ENCODE results near the gene GIGYF2. TPM values are rescaled to one million over a fixed set of nuclear protein-coding genes. Genes with fewer than 3 reads are reported as not detected.

The GIGYF2 gene
- total and polyA plus RNA-seq, 2 of the 4 experiments (the other 2 are of a cell fraction), result 14.7 to 66.0 TPM

- no peak overlapping the region for H3K14ac ChIP-seq (replicated peaks; ENCODE audit: low read depth, low read length)
- in situ Hi-C loops (cut with MboI; ENCODE audit: low sequenced_read_pairs) (no loop called here), dilution Hi-C loops (cut with HindIII; ENCODE audit: low sequenced_read_pairs, unreplicated experiment) (no loop called here)
These were observed 164.2 kb downstream of the GIGYF2 start for GRCh38 chr2:232861353-232861752.

More at GRCh38 chr2:232861353-232861752, 164.2 kb downstream of the GIGYF2 start:
- TF ChIP-seq, protein P1, sequence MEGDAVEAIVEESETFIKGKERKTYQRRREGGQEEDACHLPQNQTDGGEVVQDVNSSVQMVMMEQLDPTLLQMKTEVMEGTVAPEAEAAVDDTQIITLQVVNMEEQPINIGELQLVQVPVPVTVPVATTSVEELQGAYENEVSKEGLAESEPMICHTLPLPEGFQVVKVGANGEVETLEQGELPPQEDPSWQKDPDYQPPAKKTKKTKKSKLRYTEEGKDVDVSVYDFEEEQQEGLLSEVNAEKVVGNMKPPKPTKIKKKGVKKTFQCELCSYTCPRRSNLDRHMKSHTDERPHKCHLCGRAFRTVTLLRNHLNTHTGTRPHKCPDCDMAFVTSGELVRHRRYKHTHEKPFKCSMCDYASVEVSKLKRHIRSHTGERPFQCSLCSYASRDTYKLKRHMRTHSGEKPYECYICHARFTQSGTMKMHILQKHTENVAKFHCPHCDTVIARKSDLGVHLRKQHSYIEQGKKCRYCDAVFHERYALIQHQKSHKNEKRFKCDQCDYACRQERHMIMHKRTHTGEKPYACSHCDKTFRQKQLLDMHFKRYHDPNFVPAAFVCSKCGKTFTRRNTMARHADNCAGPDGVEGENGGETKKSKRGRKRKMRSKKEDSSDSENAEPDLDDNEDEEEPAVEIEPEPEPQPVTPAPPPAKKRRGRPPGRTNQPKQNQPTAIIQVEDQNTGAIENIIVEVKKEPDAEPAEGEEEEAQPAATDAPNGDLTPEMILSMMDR (conservative IDR thresholded peaks at IDR 0.05; ENCODE audit: low read depth, low read length), result no peak
- TF ChIP-seq SMC3 (IDR thresholded peaks at IDR 0.05; ENCODE audit: low read depth, low read length), result no peak
- no peak for TF ChIP-seq CHD1 (IDR thresholded peaks at IDR 0.05; ENCODE audit: low read depth, low read length)
- TF ChIP-seq MXI1 (IDR thresholded peaks at IDR 0.05; ENCODE audit: borderline replicate concordance, low read depth, low read length), result no peak
- TF ChIP-seq NFE2L2 (IDR thresholded peaks at IDR 0.05; ENCODE audit: low read depth, low read length), result no peak
- TF ChIP-seq ELK1 (IDR thresholded peaks at IDR 0.05; ENCODE audit: borderline replicate concordance, low read depth, low read length), result no peak
- TF ChIP-seq CEBPB (IDR thresholded peaks at IDR 0.05; ENCODE audit: low read depth, low read length), result no peak
- no peak for TF ChIP-seq BHLHE40 (IDR thresholded peaks at IDR 0.05; ENCODE audit: low read depth, low read length)
- no peak for TF ChIP-seq POLR2A (IDR thresholded peaks at IDR 0.05; ENCODE audit: low read depth, low read length)
- no peak for TF ChIP-seq RCOR1 (IDR thresholded peaks at IDR 0.05; ENCODE audit: insufficient replicate concordance, low read length)
- TF ChIP-seq, protein P2, sequence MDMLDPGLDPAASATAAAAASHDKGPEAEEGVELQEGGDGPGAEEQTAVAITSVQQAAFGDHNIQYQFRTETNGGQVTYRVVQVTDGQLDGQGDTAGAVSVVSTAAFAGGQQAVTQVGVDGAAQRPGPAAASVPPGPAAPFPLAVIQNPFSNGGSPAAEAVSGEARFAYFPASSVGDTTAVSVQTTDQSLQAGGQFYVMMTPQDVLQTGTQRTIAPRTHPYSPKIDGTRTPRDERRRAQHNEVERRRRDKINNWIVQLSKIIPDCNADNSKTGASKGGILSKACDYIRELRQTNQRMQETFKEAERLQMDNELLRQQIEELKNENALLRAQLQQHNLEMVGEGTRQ (IDR thresholded peaks at IDR 0.05; ENCODE audit: low read depth, low read length), result no peak
- TF ChIP-seq MAZ (IDR thresholded peaks at IDR 0.05; ENCODE audit: borderline replicate concordance, low read depth, low read length), result no peak
- TF ChIP-seq FOS (IDR thresholded peaks at IDR 0.05; ENCODE audit: low read depth, low read length), result no peak
- TF ChIP-seq RFX5 (IDR thresholded peaks at IDR 0.05; ENCODE audit: low read depth, low read length), result no peak
- no peak for TF ChIP-seq RAD21 (IDR thresholded peaks at IDR 0.05; ENCODE audit: low read length)
- no TSS peak for BruUV-seq (replicated peaks)
- H2BK20ac ChIP-seq (ENCODE audit: low read depth, low read length), result no peak overlapping the region
- CTCF ChIA-PET, result no interaction called here
- H3K27me3 ChIP-seq (ENCODE audit: control insufficient read depth, insufficient read depth, low read length), result no peaks in the 10 kb centered on the region
- H3K36me3 ChIP-seq (ENCODE audit: control insufficient read depth, insufficient read depth, low read length), result peaks cover 31% of the 10 kb centered on the region
- no peak overlapping the region for H3K56ac ChIP-seq (ENCODE audit: extremely low read depth, insufficient read depth, low read length)
- H4K91ac ChIP-seq (ENCODE audit: insufficient read depth, low read depth, low read length), result no peak overlapping the region
- H2AK5ac ChIP-seq (ENCODE audit: low read depth, low read length), result no peak overlapping the region
- POLR2A ChIA-PET (ENCODE audit: unreplicated experiment), result no interaction called here
- no peak overlapping the region for H4K8ac ChIP-seq (ENCODE audit: low read depth in 2 of 2, low read length in 2 of 2)
- H3K9me3 ChIP-seq (ENCODE audit: control insufficient read depth, insufficient read depth, low read length), result no peaks in the 10 kb centered on the region; the same call in 1 of the 2 replicates
- no peak overlapping the region for H3K4ac ChIP-seq (ENCODE audit: low read depth, low read length)
- no CpG with 5 or more reads among the region's 5 CpGs for WGBS, 2 experiments (ENCODE audit: extremely low coverage in 2 of 2, insufficient read length in 1 of 2)
- no peak overlapping the region for H3K4me3 ChIP-seq (ENCODE audit: insufficient read depth, low read depth, low read length)
- H4K20me1 ChIP-seq (ENCODE audit: insufficient read depth, low read length), result peaks cover 3% of the 10 kb centered on the region; the same call in 1 of the 2 replicates
- ATAC-seq (ENCODE audit: low read depth), result no peak
- H2BK120ac ChIP-seq (ENCODE audit: low read depth, low read length), result no peak overlapping the region
- H2AFZ ChIP-seq (replicated peaks; ENCODE audit: low read length, poor library complexity), result no peak overlapping the region
- no peak overlapping the region for H3K4me2 ChIP-seq (ENCODE audit: low read depth, low read length)
- no peak overlapping the region for H3K18ac ChIP-seq (ENCODE audit: low read depth, low read length)
- peaks cover 21% of the 10 kb centered on the region; the same call in 1 of the 2 replicates for H3K9me1 ChIP-seq (ENCODE audit: insufficient read depth, low read length)
- peaks cover 3% of the 10 kb centered on the region; the same call in 1 of the 2 replicates for H3K4me1 ChIP-seq (ENCODE audit: control insufficient read depth, insufficient read depth, low read length)
- H4K5ac ChIP-seq (ENCODE audit: low read depth, low read length), result no peak overlapping the region
- no peak overlapping the region for H3K27ac ChIP-seq (ENCODE audit: insufficient read depth, low read length)
- no peak overlapping the region for H2BK15ac ChIP-seq (ENCODE audit: low read depth, low read length)
- H2BK5ac ChIP-seq (ENCODE audit: low read depth, low read length, poor library complexity, severe bottlenecking), result no peak overlapping the region
- H2AK9ac ChIP-seq (replicated peaks; ENCODE audit: low read depth, low read length, poor library complexity), result no peak overlapping the region
- peaks cover 0 to 13% of the 10 kb centered on the region in 2 experiments; a peak in 1 of 4 replicates for H3K79me1 ChIP-seq (ENCODE audit: low read depth in 1 of 2, low read length in 2 of 2)
- intact Hi-C loops (cut with micrococcal nuclease), result no loop called here
- DNase-seq, result no peak
- no peak overlapping the region for H3K9ac ChIP-seq (ENCODE audit: low read depth, low read length)
- H3K23ac ChIP-seq (ENCODE audit: low read depth, low read length), result no peak overlapping the region

All from IMR-90 (cell line).